Transverse colon (tissue), 4 donors: ENCODE measurements around the gene KCNG4.

Experiments
- CTCF ChIP-seq, 5 experiments: fragments of 200-600 bp in 3 of 5; fragments of 450-650 bp in 2 of 5; sonication (generic) in 3 of 5; IDR thresholded peaks; 1 replicate in 2 of 5; 2 replicates in 3 of 5; pipeline ENCODE4 v1.5.1; 2016 to 2017; ENCODE audit warnings: antibody characterized with exemption in 5 of 5, inconsistent platforms in 3 of 5, mild to moderate bottlenecking in 2 of 5, moderate library complexity in 1 of 5
- EP300 ChIP-seq: sonication (generic); formaldehyde crosslinking; IDR thresholded peaks from one replicate; pipeline ENCODE4 v1.6.1; 2017; ENCODE audit warnings: antibody characterized with exemption, low read depth
- POLR2A ChIP-seq: fragments of 450-650 bp; IDR thresholded peaks from one replicate; pipeline ENCODE4 v1.6.1; 2016; ENCODE audit warnings: antibody characterized with exemption, mild to moderate bottlenecking, moderate library complexity
- POLR2AphosphoS5 ChIP-seq, 3 donors: sonication (generic); formaldehyde crosslinking; IDR thresholded peaks; one replicate each; pipeline ENCODE4 v1.6.1; 2016; ENCODE audit warnings: antibody characterized with exemption in 3 of 3

GRCh38 chr16:84271037-84271436 lies 31.2 kb upstream of the KCNG4 start:
- TF ChIP-seq CTCF (IDR thresholded peaks at IDR 0.05) (no peak), POLR2AphosphoS5 (IDR thresholded peaks at IDR 0.05) (no peak), POLR2A (no peak), EP300 (no peak)
